HCT116 (cell line): ENCODE results near the gene TBC1D23. TPM values are rescaled to one million over a fixed set of nuclear protein-coding genes. Genes with fewer than 3 reads are reported as not detected.

ENCODE experiments used
- ATAC-seq: fragments of 200-7000 bp; cut with Tn5 transposase; 2 replicates; pipeline ENCODE4 v1.9.1; 2020; ENCODE audit warnings: mild to moderate bottlenecking, moderate library complexity
- BruUV-seq: library from RNA; stranded (reverse); fragments of 400-500 nt; replicated peaks from 2 replicates; lab custom pipeline; 2021; lab: Mats Ljungman, UMichigan
- CTCF ChIA-PET: fragments of 300-600 bp; sonication (Branson Sonifier 250); formaldehyde crosslinking; loops from one replicate; lab custom pipeline; 2021; ENCODE audit warnings: antibody characterized with exemption; lab: Charles Lee
- POLR2A ChIA-PET: fragments of 300-600, 350-600 bp; sonication (Branson Sonifier 250); formaldehyde crosslinking; loops from one replicate; lab custom pipeline; 2021; ENCODE audit warnings: antibody characterized with exemption; lab: Charles Lee
- RAD21 ChIA-PET, 2 experiments: fragments of 300-600 bp; sonication (Branson Sonifier 250); formaldehyde crosslinking; loops; one replicate each; lab custom pipeline; 2023; ENCODE audit warnings: low total read pairs in 2 of 2; ENCODE audit not compliant: uncharacterized antibody in 2 of 2, unreplicated experiment in 2 of 2, low non-redundant PET in 1 of 2; lab: Charles Lee
- DNase-seq: peaks from one replicate; pipeline ENCODE4 v3.0.0-alpha.2; 2010; ENCODE audit warnings: low read depth, low spot score
- H2AFZ ChIP-seq: fragments of 200-600 bp; shearing (Covaris generic), sonication (generic); 2 replicates; pipeline ENCODE4 v1.6.1; 2017; ENCODE audit warnings: low read depth, mixed run types, mixed read lengths, antibody characterized with exemption, low read length; ENCODE audit not compliant: poor library complexity, severe bottlenecking
- H3K27ac ChIP-seq: 2 replicates; pipeline ENCODE4 v1.5.1; 2012; ENCODE audit warnings: low read depth, low read length
- H3K27me3 ChIP-seq: fragments of 200-600 bp; sonication (generic); 2 replicates; pipeline ENCODE4 v1.6.1; 2016; ENCODE audit warnings: mixed run types, low read length, mixed read lengths; ENCODE audit not compliant: insufficient read depth
- H3K36me3 ChIP-seq, 2 experiments: fragments of 200-500 bp in 1 of 2; fragments of 200-600 bp in 1 of 2; sonication (Bioruptor generic) in 1 of 2; sonication (generic) in 1 of 2; 2 replicates each; pipeline versions ENCODE4 v1.5.1 to v1.6.1; 2014 to 2016; ENCODE audit warnings: low read length in 2 of 2, inconsistent platforms in 1 of 2, mixed read lengths in 1 of 2, mixed run types in 1 of 2; ENCODE audit not compliant: insufficient read depth in 2 of 2, control insufficient read depth in 1 of 2
- H3K4me1 ChIP-seq, 2 experiments: fragments of 200-600 bp in 1 of 2; sonication (generic) in 1 of 2; 2 replicates each; pipeline versions ENCODE4 v1.5.1 to v1.6.1; 2012 to 2017; ENCODE audit warnings: low read length in 2 of 2, inconsistent platforms in 1 of 2, mild to moderate bottlenecking in 1 of 2, mixed read lengths in 1 of 2, mixed run types in 1 of 2, moderate library complexity in 1 of 2; ENCODE audit not compliant: insufficient read depth in 2 of 2, control insufficient read depth in 1 of 2
- H3K4me2 ChIP-seq: fragments of 200-600 bp; sonication (generic); 2 replicates; pipeline ENCODE4 v1.6.1; 2017; ENCODE audit warnings: mixed run types, low read length, mixed read lengths
- H3K4me3 ChIP-seq, 2 experiments: fragments of 200-600 bp in 1 of 2; sonication (generic) in 1 of 2; replicated peaks in 1 of 2; 2 replicates each; pipeline ENCODE4 v1.5.1; 2011 to 2016; ENCODE audit warnings: low read length in 2 of 2, control low read depth in 1 of 2, low read depth in 1 of 2, mild to moderate bottlenecking in 1 of 2, mixed read lengths in 1 of 2, mixed run types in 1 of 2
- H3K79me2 ChIP-seq: fragments of 200-600 bp; sonication (generic); 2 replicates; pipeline ENCODE4 v1.6.1; 2017; ENCODE audit warnings: mild to moderate bottlenecking, mixed run types, low read length, moderate library complexity, mixed read lengths; ENCODE audit not compliant: insufficient read depth
- H3K9ac ChIP-seq: fragments of 200-600 bp; sonication (generic); 2 replicates; pipeline ENCODE4 v1.6.1; 2016; ENCODE audit warnings: low read length, mixed read lengths
- H3K9me2 ChIP-seq: fragments of 200-600 bp; sonication (generic), shearing (Covaris generic); 2 replicates; pipeline ENCODE4 v1.6.1; 2017; ENCODE audit warnings: mixed run types, mild to moderate bottlenecking, moderate library complexity; ENCODE audit not compliant: insufficient read depth
- H3K9me3 ChIP-seq, 2 experiments: fragments of 200-500 bp in 1 of 2; fragments of 200-600 bp in 1 of 2; sonication (Bioruptor generic) in 1 of 2; sonication (generic) in 1 of 2; 2 replicates each; pipeline ENCODE4 v1.6.1; 2014 to 2017; ENCODE audit warnings: low read length in 2 of 2, mixed read lengths in 2 of 2, inconsistent platforms in 1 of 2, low read depth in 1 of 2, mild to moderate bottlenecking in 1 of 2, mixed run types in 1 of 2, moderate library complexity in 1 of 2; ENCODE audit not compliant: control insufficient read depth in 1 of 2, insufficient read depth in 1 of 2
- H4K20me1 ChIP-seq: fragments of 200-600 bp; sonication (generic), shearing (Covaris generic); 2 replicates; pipeline ENCODE4 v1.6.1; 2017; ENCODE audit warnings: mixed run types, mild to moderate bottlenecking, moderate library complexity; ENCODE audit not compliant: insufficient read depth
- CBX3 ChIP-seq: IDR thresholded peaks from 2 replicates; pipeline ENCODE4 v1.6.1; 2012; ENCODE audit warnings: low read depth
- CEBPB ChIP-seq: IDR thresholded peaks from 2 replicates; pipeline ENCODE4 v1.6.1; 2012; ENCODE audit warnings: low read depth
- EGR1 ChIP-seq: IDR thresholded peaks from 2 replicates; pipeline ENCODE4 v1.6.1; 2012; ENCODE audit warnings: low read depth
- ELF1 ChIP-seq: IDR thresholded peaks from 2 replicates; pipeline ENCODE4 v1.6.1; 2012; ENCODE audit warnings: low read depth, borderline replicate concordance
- EZH2 ChIP-seq: fragments of 200-600 bp; sonication (generic); IDR thresholded peaks from 2 replicates; pipeline ENCODE4 v1.6.1; 2017; ENCODE audit warnings: antibody characterized with exemption, mixed run types
- FOSL1 ChIP-seq: IDR thresholded peaks from 2 replicates; pipeline ENCODE4 v1.6.1; 2012; ENCODE audit warnings: low read depth
- POLR2A ChIP-seq: IDR thresholded peaks from 2 replicates; pipeline ENCODE4 v1.7.0; 2011; ENCODE audit warnings: borderline replicate concordance; ENCODE audit not compliant: insufficient read depth, insufficient read length; ENCODE audit errors: extremely low read depth
- TCF7L2 ChIP-seq: IDR thresholded peaks from 2 replicates; pipeline ENCODE4 v1.7.0; 2011; ENCODE audit warnings: borderline replicate concordance, inconsistent platforms; ENCODE audit not compliant: insufficient read depth, insufficient read length; ENCODE audit errors: extremely low read depth
- YY1 ChIP-seq: IDR thresholded peaks from 2 replicates; pipeline ENCODE4 v1.6.1; 2011; ENCODE audit warnings: low read length, low read depth, moderate library complexity, mild to moderate bottlenecking; ENCODE audit not compliant: insufficient replicate concordance; ENCODE audit errors: extremely low read depth
- ZFX ChIP-seq: fragments of 450-650 bp; IDR thresholded peaks from 2 replicates; pipeline ENCODE4 v1.6.1; 2017
- ZNF274 ChIP-seq: fragments of 200-500 bp; sonication (Bioruptor generic); IDR thresholded peaks from 2 replicates; pipeline ENCODE4 v1.6.1; 2014; ENCODE audit warnings: mild to moderate bottlenecking, low read depth, low read length, inconsistent platforms
- intact Hi-C: fragments of 100-400 bp; cut with micrococcal nuclease; formaldehyde crosslinking; loops from 2 replicates; pipeline ENCODE4 v1.10.0; 2022
- total RNA-seq: library from RNA; stranded (reverse); gene quantifications from one replicate; pipeline ENCODE4 v1.2.1, GENCODE V29; 2021; ENCODE audit not compliant: unreplicated experiment
- TF ChIP-seq, protein P1 (sequence below): IDR thresholded peaks from 2 replicates; pipeline ENCODE4 v1.6.1; 2011; ENCODE audit warnings: mild to moderate bottlenecking, low read length, moderate library complexity; ENCODE audit not compliant: insufficient replicate concordance; ENCODE audit errors: extremely low read depth
- TF ChIP-seq, protein P2 (sequence below): IDR thresholded peaks from 2 replicates; pipeline ENCODE4 v1.6.1; 2012
- TF ChIP-seq, protein P3 (sequence below): IDR thresholded peaks from 2 replicates; pipeline ENCODE4 v1.6.1; 2012; ENCODE audit warnings: low read depth
- TF ChIP-seq, protein P4 (sequence below), 3 experiments: fragments of 200-600 bp in 1 of 3; sonication (generic) in 1 of 3; IDR thresholded peaks in 2 of 3; conservative IDR thresholded peaks in 1 of 3; 2 replicates each; pipeline ENCODE4 v1.5.1; 2012 to 2017; ENCODE audit warnings: low read depth in 2 of 3, low read length in 2 of 3, antibody characterized with exemption in 1 of 3, borderline replicate concordance in 1 of 3, control low read depth in 1 of 3, mild to moderate bottlenecking in 1 of 3, mixed read lengths in 1 of 3, mixed run types in 1 of 3, moderate library complexity in 1 of 3; ENCODE audit not compliant: insufficient read depth in 1 of 3

Gene TBC1D23
- total RNA-seq, 1 experiment from 2014 or later: 21.9 TPM

DNA sequence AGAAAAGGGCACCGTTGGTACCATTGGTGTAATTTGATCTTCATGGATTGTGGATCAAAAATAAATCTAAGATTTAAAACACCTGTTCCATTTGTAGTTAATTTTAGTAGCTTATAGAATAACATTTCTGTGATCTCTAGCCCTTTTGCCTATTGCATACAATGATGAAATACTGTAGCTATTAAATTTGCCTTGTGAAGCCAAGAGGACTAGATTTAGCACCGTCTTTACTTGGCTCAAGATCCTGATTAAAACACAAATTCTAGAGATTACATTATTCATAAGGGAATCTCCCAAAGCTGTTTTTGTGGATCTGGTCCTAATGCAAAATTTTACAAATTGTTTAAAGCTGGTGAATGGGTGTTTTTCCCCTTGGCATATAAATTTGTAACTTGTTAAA is 8.2 kb downstream of the TBC1D23 start:
- ChIA-PET POLR2A (interaction anchor here (0.6 kb wide), 1 partner anchor 101 kb away, joined by 4 read pairs; no protein-coding TSS in a partner anchor), RAD21 (no interaction called here), CTCF (no interaction called here)
- intact Hi-C loops: no loop called here
- TF ChIP-seq EGR1: no peak
- no peak for TF ChIP-seq EZH2
- no peak for TF ChIP-seq POLR2A
- no peak for TF ChIP-seq ELF1
- TF ChIP-seq CEBPB: no peak
- TF ChIP-seq, protein P1, sequence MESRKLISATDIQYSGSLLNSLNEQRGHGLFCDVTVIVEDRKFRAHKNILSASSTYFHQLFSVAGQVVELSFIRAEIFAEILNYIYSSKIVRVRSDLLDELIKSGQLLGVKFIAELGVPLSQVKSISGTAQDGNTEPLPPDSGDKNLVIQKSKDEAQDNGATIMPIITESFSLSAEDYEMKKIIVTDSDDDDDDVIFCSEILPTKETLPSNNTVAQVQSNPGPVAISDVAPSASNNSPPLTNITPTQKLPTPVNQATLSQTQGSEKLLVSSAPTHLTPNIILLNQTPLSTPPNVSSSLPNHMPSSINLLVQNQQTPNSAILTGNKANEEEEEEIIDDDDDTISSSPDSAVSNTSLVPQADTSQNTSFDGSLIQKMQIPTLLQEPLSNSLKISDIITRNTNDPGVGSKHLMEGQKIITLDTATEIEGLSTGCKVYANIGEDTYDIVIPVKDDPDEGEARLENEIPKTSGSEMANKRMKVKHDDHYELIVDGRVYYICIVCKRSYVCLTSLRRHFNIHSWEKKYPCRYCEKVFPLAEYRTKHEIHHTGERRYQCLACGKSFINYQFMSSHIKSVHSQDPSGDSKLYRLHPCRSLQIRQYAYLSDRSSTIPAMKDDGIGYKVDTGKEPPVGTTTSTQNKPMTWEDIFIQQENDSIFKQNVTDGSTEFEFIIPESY: no peak
- TF ChIP-seq, protein P2, sequence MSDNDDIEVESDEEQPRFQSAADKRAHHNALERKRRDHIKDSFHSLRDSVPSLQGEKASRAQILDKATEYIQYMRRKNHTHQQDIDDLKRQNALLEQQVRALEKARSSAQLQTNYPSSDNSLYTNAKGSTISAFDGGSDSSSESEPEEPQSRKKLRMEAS: no peak
- TF ChIP-seq, protein P3, sequence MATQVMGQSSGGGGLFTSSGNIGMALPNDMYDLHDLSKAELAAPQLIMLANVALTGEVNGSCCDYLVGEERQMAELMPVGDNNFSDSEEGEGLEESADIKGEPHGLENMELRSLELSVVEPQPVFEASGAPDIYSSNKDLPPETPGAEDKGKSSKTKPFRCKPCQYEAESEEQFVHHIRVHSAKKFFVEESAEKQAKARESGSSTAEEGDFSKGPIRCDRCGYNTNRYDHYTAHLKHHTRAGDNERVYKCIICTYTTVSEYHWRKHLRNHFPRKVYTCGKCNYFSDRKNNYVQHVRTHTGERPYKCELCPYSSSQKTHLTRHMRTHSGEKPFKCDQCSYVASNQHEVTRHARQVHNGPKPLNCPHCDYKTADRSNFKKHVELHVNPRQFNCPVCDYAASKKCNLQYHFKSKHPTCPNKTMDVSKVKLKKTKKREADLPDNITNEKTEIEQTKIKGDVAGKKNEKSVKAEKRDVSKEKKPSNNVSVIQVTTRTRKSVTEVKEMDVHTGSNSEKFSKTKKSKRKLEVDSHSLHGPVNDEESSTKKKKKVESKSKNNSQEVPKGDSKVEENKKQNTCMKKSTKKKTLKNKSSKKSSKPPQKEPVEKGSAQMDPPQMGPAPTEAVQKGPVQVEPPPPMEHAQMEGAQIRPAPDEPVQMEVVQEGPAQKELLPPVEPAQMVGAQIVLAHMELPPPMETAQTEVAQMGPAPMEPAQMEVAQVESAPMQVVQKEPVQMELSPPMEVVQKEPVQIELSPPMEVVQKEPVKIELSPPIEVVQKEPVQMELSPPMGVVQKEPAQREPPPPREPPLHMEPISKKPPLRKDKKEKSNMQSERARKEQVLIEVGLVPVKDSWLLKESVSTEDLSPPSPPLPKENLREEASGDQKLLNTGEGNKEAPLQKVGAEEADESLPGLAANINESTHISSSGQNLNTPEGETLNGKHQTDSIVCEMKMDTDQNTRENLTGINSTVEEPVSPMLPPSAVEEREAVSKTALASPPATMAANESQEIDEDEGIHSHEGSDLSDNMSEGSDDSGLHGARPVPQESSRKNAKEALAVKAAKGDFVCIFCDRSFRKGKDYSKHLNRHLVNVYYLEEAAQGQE: no peak
- no peak for TF ChIP-seq ZFX
- TF ChIP-seq YY1: no peak
- no peak for TF ChIP-seq CBX3
- TF ChIP-seq FOSL1: no peak
- no peak for TF ChIP-seq TCF7L2
- TF ChIP-seq ZNF274: no peak
- TF ChIP-seq, protein P4, sequence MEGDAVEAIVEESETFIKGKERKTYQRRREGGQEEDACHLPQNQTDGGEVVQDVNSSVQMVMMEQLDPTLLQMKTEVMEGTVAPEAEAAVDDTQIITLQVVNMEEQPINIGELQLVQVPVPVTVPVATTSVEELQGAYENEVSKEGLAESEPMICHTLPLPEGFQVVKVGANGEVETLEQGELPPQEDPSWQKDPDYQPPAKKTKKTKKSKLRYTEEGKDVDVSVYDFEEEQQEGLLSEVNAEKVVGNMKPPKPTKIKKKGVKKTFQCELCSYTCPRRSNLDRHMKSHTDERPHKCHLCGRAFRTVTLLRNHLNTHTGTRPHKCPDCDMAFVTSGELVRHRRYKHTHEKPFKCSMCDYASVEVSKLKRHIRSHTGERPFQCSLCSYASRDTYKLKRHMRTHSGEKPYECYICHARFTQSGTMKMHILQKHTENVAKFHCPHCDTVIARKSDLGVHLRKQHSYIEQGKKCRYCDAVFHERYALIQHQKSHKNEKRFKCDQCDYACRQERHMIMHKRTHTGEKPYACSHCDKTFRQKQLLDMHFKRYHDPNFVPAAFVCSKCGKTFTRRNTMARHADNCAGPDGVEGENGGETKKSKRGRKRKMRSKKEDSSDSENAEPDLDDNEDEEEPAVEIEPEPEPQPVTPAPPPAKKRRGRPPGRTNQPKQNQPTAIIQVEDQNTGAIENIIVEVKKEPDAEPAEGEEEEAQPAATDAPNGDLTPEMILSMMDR (IDR thresholded peaks at IDR 0.05 in 2 of 3, conservative IDR thresholded peaks at IDR 0.05 in 1 of 3; ENCODE audit: borderline replicate concordance in 1 of 3, insufficient read depth in 1 of 3, low read depth in 2 of 3, low read length in 2 of 3): no peak
- Histone ChIP-seq H4K20me1 (no peaks in the 10 kb centered on the region), H3K9ac (no peak overlapping the region), H3K79me2 (peaks cover 47% of the 10 kb centered on the region), H3K36me3 (no peaks in the 10 kb centered on the region), H3K4me3 (no peak overlapping the region), H3K9me2 (no peaks in the 10 kb centered on the region), H3K4me2 (peak overlapping the region; percentile 64), H2AFZ (no peak overlapping the region), H3K27ac (no peak overlapping the region), H3K27me3 (no peaks in the 10 kb centered on the region), H3K9me3 (no peaks in the 10 kb centered on the region), H3K4me1 (peaks cover 3 to 23% of the 10 kb centered on the region in 2 experiments; a peak in 3 of 4 replicates)
- no TSS peak for BruUV-seq
- ATAC-seq (no peak), DNase-seq (no peak)
